Stimulated activated CD8-positive, alpha-beta memory T cell treated with anti-CD3 and anti-CD28 coated beads, Interleukin-12 subunit alpha, Interleukin-12 subunit beta, amount 100 ng/mL, for 4 hours (primary cell): ENCODE results near the gene TMEM218.

Experiments used
- DNase-seq: peaks from one replicate; pipeline ENCODE4 v3.0.0-alpha.2; 2020; ENCODE audit warnings: low read depth

The TMEM218 gene

GRCh38 chr11:125055107-125055715, 56.2 kb downstream of the TMEM218 start:
- DNase-seq, result no peak

DNA sequence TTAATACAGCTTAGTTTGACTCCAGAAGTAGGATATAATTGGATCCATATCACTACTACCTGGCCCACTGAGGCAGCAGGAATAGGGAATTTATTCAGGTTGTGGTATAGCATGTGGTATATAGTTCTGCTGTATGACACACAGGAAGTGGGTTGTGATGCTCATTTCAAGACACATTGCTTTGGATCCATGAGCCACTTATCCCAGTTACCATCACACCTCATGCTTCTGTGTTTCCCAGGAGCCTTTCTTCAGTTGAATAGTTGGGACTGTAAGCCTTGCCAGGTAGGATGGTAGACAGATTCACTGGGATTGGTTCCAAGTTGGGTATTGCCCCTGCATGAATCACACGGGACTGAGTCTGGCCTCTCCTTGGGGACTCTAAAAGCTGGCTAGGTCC, 58.3 kb downstream of the TMEM218 start:
- DNase-seq, result no peak

- DNase-seq, result no peak
These were observed 59.4 kb downstream of the TMEM218 start for GRCh38 chr11:125052047-125052446.

GRCh38 chr11:125049164-125049792, 62.1 kb downstream of the TMEM218 start:
- no peak for DNase-seq
